AG04449 (cell line): ENCODE measurements around the gene AP2A2.

Experiments used
- CTCF ChIA-PET: fragments of 350-600 bp; formaldehyde crosslinking; extraction: SDS; loops from one replicate; lab custom pipeline; 2021; ENCODE audit warnings: antibody characterized with exemption; lab: Yijun Ruan, JAX
- POLR2A ChIA-PET: fragments of 400-600, 350-600 bp; formaldehyde crosslinking; extraction: SDS; loops from one replicate; lab custom pipeline; 2020; ENCODE audit warnings: antibody characterized with exemption, inconsistent platforms; lab: Yijun Ruan, JAX
- DNase-seq: peaks from one replicate; pipeline ENCODE4 v3.0.0-alpha.2; 2010; ENCODE audit warnings: low read depth, low spot score
- H3K4me3 ChIP-seq: 2 replicates; pipeline ENCODE4 v1.5.1; 2011; ENCODE audit warnings: low read depth, mild to moderate bottlenecking, control low read depth, low read length
- TF ChIP-seq, protein P1 (sequence below): IDR thresholded peaks from one replicate; pipeline ENCODE4 v1.5.1; 2011; ENCODE audit warnings: mild to moderate bottlenecking, moderate library complexity, low read length, control low read depth, inconsistent platforms; ENCODE audit not compliant: insufficient read depth; ENCODE audit errors: missing control alignments

The AP2A2 gene

DNA sequence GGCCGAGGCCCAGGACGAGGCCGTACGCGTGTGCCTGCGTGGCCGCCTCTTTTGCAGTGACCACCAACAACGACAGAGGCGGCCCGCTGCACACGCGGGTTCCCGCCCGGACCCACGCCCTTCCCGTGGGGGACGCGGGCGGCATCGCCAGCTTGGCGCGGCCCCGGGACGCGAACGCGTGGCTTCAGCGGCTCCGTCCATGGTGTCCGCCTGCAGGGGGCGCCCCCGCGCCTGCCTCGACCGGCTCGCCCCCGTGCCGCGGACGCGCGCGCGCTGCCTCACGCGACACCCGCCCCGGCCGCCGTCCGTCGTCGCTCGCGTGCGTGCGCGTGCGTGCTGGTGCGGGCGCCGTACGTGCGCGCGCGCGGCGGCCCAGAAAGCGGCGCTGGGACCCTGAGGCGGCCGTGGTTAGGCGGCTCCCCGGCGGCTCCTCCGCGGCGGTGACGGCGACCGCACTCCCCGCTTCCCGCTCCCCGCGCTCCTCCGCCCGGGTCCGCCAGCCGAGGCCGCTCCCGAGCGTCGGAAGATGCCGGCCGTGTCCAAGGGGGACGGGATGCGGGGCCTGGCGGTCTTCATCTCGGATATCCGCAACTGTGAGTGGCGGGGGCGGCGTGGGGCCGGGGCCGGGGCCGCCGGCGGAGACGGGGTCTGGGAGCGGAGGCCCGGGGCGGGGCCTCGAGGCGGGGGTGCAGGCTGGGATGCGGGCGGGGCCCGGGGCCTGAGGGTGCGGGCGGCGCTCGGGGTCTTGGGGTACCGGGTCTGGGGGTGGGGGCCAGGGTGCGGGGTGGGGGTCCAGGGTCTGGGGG, at the start of gene AP2A2:
AP2A2 (plus strand) TSS at position 375 of the 806 bp plus-strand sequence; CDS start at position 527, 152 bp downstream.
- ChIA-PET POLR2A (interaction anchor here (1.3 kb wide), 1 partner anchor 81 kb away, joined by 4 read pairs; no protein-coding TSS in a partner anchor), CTCF (interaction anchor here (0.6 to 4.5 kb wide), 26 partner anchors 10 to 127 kb away, joined by 3 to 38 read pairs (median 5); partner anchors contain the start of gene CHID1)
- H3K4me3 ChIP-seq, result peak within 1 kb of the TSS; percentile 79
- TF ChIP-seq, protein P1, sequence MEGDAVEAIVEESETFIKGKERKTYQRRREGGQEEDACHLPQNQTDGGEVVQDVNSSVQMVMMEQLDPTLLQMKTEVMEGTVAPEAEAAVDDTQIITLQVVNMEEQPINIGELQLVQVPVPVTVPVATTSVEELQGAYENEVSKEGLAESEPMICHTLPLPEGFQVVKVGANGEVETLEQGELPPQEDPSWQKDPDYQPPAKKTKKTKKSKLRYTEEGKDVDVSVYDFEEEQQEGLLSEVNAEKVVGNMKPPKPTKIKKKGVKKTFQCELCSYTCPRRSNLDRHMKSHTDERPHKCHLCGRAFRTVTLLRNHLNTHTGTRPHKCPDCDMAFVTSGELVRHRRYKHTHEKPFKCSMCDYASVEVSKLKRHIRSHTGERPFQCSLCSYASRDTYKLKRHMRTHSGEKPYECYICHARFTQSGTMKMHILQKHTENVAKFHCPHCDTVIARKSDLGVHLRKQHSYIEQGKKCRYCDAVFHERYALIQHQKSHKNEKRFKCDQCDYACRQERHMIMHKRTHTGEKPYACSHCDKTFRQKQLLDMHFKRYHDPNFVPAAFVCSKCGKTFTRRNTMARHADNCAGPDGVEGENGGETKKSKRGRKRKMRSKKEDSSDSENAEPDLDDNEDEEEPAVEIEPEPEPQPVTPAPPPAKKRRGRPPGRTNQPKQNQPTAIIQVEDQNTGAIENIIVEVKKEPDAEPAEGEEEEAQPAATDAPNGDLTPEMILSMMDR, result peak; percentile 75
- no peak for DNase-seq

DNA sequence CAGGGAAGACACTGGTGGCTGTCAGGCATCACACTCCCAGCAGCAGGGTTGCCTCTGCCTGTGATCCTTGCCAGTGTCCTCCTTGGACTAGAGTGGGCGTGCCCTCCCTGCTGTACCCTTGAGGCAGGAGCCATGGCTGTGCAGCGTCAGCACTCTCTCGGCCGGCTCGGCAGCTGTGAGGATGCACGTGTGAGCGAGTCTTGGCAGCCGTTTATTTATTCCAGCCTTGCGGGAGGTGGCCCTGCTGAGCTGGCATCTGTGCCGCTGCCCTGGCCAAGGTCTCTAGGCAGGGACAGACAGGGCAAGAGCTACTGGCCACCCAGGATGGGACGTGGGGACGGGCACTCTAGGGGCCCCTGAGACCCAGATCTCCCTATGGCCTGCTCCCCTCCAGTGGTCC, 49.1 kb upstream of the AP2A2 start:
- CTCF ChIA-PET, result interaction anchor here (1.0 to 1.6 kb wide), 2 partner anchors 15 to 28 kb away, joined by 3 to 5 read pairs; no protein-coding TSS in a partner anchor
- no peak for DNase-seq
- POLR2A ChIA-PET, result no interaction called here
- H3K4me3 ChIP-seq, result no peak overlapping the region
- TF ChIP-seq, protein P1, result no peak

DNA sequence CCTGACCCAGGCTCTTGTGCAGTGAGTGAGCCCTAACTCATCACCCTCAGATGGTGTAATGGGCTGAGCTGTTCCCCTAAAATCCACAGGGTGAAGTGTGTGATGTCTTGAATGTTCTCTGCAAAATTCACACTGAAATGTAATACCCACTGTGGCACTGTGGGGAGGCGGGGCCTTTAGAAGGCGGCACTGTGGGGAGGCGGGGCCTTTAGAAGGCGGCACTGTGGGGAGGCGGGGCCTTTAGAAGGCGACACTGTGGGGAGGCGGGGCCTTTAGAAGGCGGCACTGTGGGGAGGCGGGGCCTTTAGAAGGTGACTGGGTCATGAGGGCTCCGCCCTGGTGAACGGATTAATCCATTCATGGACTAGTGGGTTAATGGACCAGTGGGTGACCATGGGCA, 48.1 kb upstream of the AP2A2 start:
- TF ChIP-seq, protein P1, result no peak
- CTCF ChIA-PET, result interaction anchor here (0.6 to 1.6 kb wide), 3 partner anchors 9 to 322 kb away, joined by 3 to 7 read pairs (median 5); no protein-coding TSS in a partner anchor
- POLR2A ChIA-PET, result no interaction called here
- no peak for DNase-seq
- H3K4me3 ChIP-seq, result no peak overlapping the region

DNA sequence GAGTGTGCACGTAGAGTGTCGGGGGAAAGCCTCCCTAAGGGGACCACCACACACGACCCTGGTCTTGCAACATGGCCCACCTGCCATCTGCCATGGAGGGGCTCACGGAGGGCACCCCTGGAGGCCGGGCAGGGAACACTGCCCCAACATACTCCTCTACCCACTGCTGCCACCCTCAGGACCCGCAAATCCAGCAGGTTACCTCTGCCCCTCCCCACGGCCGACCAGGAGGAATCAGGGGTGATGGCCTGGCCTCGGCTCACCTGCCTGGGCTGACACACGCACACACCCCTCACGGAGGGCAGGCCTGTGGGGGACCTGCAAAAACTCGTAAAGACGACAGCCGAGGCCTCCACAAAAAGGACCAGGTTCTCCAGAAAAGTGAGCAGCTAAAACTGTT, 45.2 kb upstream of the AP2A2 start:
- TF ChIP-seq, protein P1, result no peak
- H3K4me3 ChIP-seq, result no peak overlapping the region
- DNase-seq, result no peak
- CTCF ChIA-PET, result no interaction called here
- POLR2A ChIA-PET, result no interaction called here

DNA sequence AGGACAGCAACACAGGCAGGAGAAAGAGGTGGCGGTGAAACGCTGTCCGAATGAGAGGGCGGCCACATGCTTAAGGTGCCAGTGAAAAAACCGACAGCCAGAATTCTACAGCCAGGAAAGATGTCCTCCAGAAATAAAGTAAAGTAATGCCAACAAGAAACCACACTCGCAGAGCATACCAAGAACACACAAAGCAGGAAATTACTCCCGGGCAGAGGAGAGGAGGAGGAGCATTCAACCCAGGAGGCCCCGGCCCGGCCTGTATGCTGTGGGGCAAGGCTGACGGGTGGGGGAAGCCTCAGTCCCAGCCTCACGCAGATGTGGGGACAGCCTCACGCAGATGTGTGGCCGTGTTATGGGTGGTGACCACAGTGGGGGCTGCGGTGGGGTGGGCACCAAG, 43.1 kb upstream of the AP2A2 start:
- ChIA-PET POLR2A (no interaction called here), CTCF (no interaction called here)
- TF ChIP-seq, protein P1, result no peak
- DNase-seq, result peak; percentile 4
- no peak overlapping the region for H3K4me3 ChIP-seq

DNA sequence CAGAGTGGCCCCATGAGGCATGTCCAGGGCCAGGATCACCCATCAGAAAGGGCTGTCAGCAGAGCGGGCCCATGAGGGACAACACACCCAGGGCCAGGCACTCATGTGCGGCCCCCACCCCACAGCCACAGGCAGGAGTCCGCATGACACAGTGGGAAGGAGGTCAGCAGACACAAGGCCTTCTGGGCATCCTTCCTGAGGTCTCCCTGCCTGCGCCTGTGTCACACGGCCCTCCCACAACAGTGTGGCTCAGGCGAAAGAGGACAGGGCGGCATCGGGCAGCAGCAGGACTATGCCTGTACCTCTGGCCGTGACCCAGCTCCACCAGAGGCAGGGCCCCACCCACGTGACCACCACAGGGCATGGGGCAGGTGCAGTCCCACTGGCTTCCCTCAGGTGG, 42.1 kb upstream of the AP2A2 start:
- no peak for DNase-seq
- CTCF ChIA-PET, result no interaction called here
- POLR2A ChIA-PET, result no interaction called here
- TF ChIP-seq, protein P1, result no peak
- H3K4me3 ChIP-seq, result no peak overlapping the region
